Right lobe of liver (tissue), 6 donors: ENCODE results near the gene GCG. TPM values are rescaled to one million over a fixed set of nuclear protein-coding genes. Genes with fewer than 3 reads are reported as not detected.

Experiments
- ATAC-seq, 4 donors: fragments of 200-7000 bp; cut with Tn5 transposase; one replicate each; pipeline ENCODE4 v1.9.1; 2020; ENCODE audit warnings: mild to moderate bottlenecking in 4 of 4, moderate library complexity in 4 of 4
- DNase-seq, 3 donors: peaks; one replicate each; pipeline ENCODE4 v3.0.0-alpha.2; 2020
- H3K27ac ChIP-seq, 3 donors: fragments of 200-600 bp; one replicate each; pipeline ENCODE4 v1.8.0; 2022
- H3K27me3 ChIP-seq, 2 donors: fragments of 200-600 bp; one replicate each; pipeline ENCODE4 v1.8.0; 2022
- H3K36me3 ChIP-seq, 4 donors: fragments of 200-600 bp; sonication (generic) in 1 of 4; one replicate each; pipeline versions ENCODE4 v1.5.1 to v1.8.0; 2017 to 2022; ENCODE audit warnings: control low read depth in 1 of 4
- H3K4me1 ChIP-seq, 4 donors: fragments of 200-600 bp; sonication (generic) in 1 of 4; one replicate each; pipeline versions ENCODE4 v1.5.1 to v1.8.0; 2017 to 2022; ENCODE audit warnings: control low read depth in 1 of 4
- H3K4me3 ChIP-seq, 3 donors: fragments of 200-600 bp; one replicate each; pipeline ENCODE4 v1.8.0; 2022
- H3K9me3 ChIP-seq, 4 donors: fragments of 200-600 bp; sonication (generic) in 1 of 4; one replicate each; pipeline versions ENCODE4 v1.5.1 to v1.8.0; 2017 to 2022; ENCODE audit warnings: control low read depth in 1 of 4
- CTCF ChIP-seq, 4 donors: fragments of 200-600 bp in 3 of 4; fragments of 450-650 bp in 1 of 4; IDR thresholded peaks; one replicate each; pipeline versions ENCODE4 v1.5.1 to v1.8.0; 2016 to 2022; ENCODE audit warnings: antibody characterized with exemption in 4 of 4, mild to moderate bottlenecking in 2 of 4
- POLR2A ChIP-seq: fragments of 450-650 bp; IDR thresholded peaks from one replicate; pipeline ENCODE4 v1.6.1; 2017; ENCODE audit warnings: antibody characterized with exemption, mild to moderate bottlenecking
- WGBS: methylation state at CpG from one replicate; pipeline ENCODE4 v1.1.6; 2018; ENCODE audit warnings: low coverage, low lambda C conversion rate; ENCODE audit not compliant: insufficient coverage; ENCODE audit errors: missing lambda C conversion rate; 5-methylcytosine and 5-hydroxymethylcytosine counted together
- intact Hi-C, 2 donors: fragments of 100-400 bp; cut with DNase I; formaldehyde crosslinking; loops; one replicate each; pipeline versions ENCODE4 v1.11.2 to v1.14.1; 2022
- total RNA-seq, 6 experiments: library from RNA; depleted of rRNA in 2 of 6; stranded (reverse); fragments of >200 nt in 2 of 6; fragmentation: NEBNext Ultra II Directional in 3 of 6; extraction: Animal tissue kit (Norgen Biotek cat#: 25700) in 3 of 6; gene quantifications; one replicate each; pipeline versions ENCODE4 v1.1.0 to v1.2.4, GENCODE V29; 2016 to 2023
- donor health status: DM: no; HTN: yes; CAD: no.
- donor health status: DM: no; HTN: no; CAD: no.
- donor health status: DM: no; HTN: no; CAD: no.
- donor health status: DM: no; HTN: yes; CAD: no.
- donor health status: DM: no; HTN: yes; CAD: no.

The GCG gene
- total RNA-seq, 6 experiments from 2014 or later = not detected

- WGBS = 82% methylated on average over 2 of the region's 2 CpGs
- Histone ChIP-seq H3K9me3 (no peaks in the 10 kb centered on the region), H3K36me3 (no peaks in the 10 kb centered on the region), H3K27me3 (no peaks in the 10 kb centered on the region), H3K27ac (no peak overlapping the region), H3K4me1 (no peaks in the 10 kb centered on the region), H3K4me3 (no peak overlapping the region)
- ATAC-seq = no peak
- no peak for DNase-seq
- TF ChIP-seq POLR2A = no peak
- no peak for TF ChIP-seq CTCF (IDR thresholded peaks at IDR 0.05)
- intact Hi-C loops = no loop called here
These were observed 45.2 kb upstream of the GCG start for GRCh38 chr2:162197069-162197825.

- Histone ChIP-seq H3K36me3 (no peaks in the 10 kb centered on the region), H3K27me3 (no peaks in the 10 kb centered on the region), H3K4me1 (no peaks in the 10 kb centered on the region), H3K27ac (no peak overlapping the region), H3K9me3 (no peaks in the 10 kb centered on the region), H3K4me3 (no peak overlapping the region)
- DNase-seq = no peak
- intact Hi-C loops = no loop called here
- WGBS = 65% methylated on average over 7 of the region's 7 CpGs
- TF ChIP-seq CTCF (IDR thresholded peaks at IDR 0.05) = no peak
- no peak for TF ChIP-seq POLR2A
- no peak for ATAC-seq
These were observed 44.6 kb upstream of the GCG start for GRCh38 chr2:162196638-162197037.

GRCh38 chr2:162188451-162188850 lies 36.4 kb upstream of the GCG start:
- intact Hi-C loops = no loop called here
- TF ChIP-seq CTCF (IDR thresholded peaks at IDR 0.05) (no peak), POLR2A (no peak)
- no peaks in the 10 kb centered on the region for H3K27me3 ChIP-seq
- H3K27ac ChIP-seq = no peak overlapping the region
- 53% methylated on average over 3 of the region's 3 CpGs for WGBS
- ATAC-seq (no peak), DNase-seq (no peak)
- H3K4me1 ChIP-seq = no peaks in the 10 kb centered on the region
- H3K36me3 ChIP-seq = no peaks in the 10 kb centered on the region
- H3K9me3 ChIP-seq = no peaks in the 10 kb centered on the region
- no peak overlapping the region for H3K4me3 ChIP-seq

GRCh38 chr2:162185541-162186232 lies 33.6 kb upstream of the GCG start:
- Histone ChIP-seq H3K9me3 (no peaks in the 10 kb centered on the region), H3K27ac (no peak overlapping the region), H3K4me1 (no peaks in the 10 kb centered on the region), H3K4me3 (no peak overlapping the region), H3K27me3 (no peaks in the 10 kb centered on the region), H3K36me3 (no peaks in the 10 kb centered on the region)
- ATAC-seq (peak in 2 of 4 donors; percentile 51 to 54), DNase-seq (no peak)
- 43% methylated on average over 5 of the region's 5 CpGs for WGBS
- TF ChIP-seq POLR2A (no peak), CTCF (IDR thresholded peaks at IDR 0.05) (no peak)
- intact Hi-C loops = no loop called here
